HuH-7.5 (cell line): ENCODE data around the gene NR2C2AP.
"Not testable (repeated sequence)": the region's sequence is repeated elsewhere in the genome, so short reads cannot be mapped to it uniquely, and the experiment has no call there.

Experiments
- DNase-seq: peaks from one replicate; pipeline ENCODE4 v3.0.0; 2011; ENCODE audit warnings: low spot score

The NR2C2AP gene, protein sequence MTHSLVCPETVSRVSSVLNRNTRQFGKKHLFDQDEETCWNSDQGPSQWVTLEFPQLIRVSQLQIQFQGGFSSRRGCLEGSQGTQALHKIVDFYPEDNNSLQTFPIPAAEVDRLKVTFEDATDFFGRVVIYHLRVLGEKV

GRCh38 chr19:19203012-19203856 lies at the start of gene NR2C2AP:
Gene NR2C2AP, minus strand, starts transcription at chr19:19203414. Its CDS starts 354 bp downstream, at chr19:19203060.
- DNase-seq, result peak; percentile 100

- no peak for DNase-seq
These were observed 47.1 kb upstream of the NR2C2AP start for GRCh38 chr19:19250196-19250801.

- DNase-seq, result no peak
These were observed 37.3 kb upstream of the NR2C2AP start for GRCh38 chr19:19240476-19240875.

DNA sequence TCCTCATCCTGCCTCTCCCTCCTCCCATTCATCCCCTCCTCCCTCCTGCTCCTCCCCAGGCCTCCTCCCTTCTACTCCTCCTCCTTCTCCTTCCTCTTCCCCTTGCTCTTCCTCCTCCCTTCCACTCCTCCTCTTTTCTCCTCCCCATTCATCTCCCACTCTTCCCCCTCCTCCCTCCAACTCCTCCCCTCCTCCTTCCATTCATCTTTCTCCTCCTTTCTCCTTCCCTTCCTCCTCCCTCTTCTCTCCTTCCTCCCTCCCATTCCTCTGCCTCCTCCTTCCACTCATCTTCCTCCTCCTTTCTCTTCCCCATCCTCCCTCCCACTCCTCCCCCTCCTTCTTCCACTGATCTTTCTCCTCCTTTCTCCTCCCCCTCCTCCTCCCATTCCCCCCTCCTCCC lies 36.5 kb upstream of the NR2C2AP start:
- DNase-seq, result no peak

GRCh38 chr19:19238126-19238894 lies 35.1 kb upstream of the NR2C2AP start:
- no peak for DNase-seq

GRCh38 chr19:19236173-19236572 lies 33.0 kb upstream of the NR2C2AP start:
- DNase-seq, result no peak

- no peak for DNase-seq
These were observed 31.1 kb upstream of the NR2C2AP start for GRCh38 chr19:19234220-19234816.

GRCh38 chr19:19232261-19232721 lies 29.1 kb upstream of the NR2C2AP start:
- DNase-seq, result no peak

DNA sequence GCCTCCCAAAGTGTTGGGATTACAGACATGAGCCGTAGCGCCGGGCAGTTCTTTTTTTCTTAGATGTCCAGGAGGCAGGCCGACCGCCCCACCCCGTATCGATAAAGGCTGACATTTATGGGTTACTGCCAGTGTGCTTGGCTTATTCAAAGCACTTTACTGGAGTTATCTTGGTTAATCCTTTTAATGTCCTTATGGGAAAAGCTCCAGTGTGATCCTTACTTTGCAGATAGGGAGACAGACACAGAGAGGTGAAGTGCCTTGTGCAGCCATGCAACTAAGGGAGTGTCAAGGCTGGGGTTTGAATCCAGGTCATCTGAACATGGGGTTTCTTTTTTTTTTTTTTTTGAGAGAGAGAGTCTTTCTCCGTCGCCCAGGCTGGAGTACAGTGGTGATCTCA lies 27.8 kb upstream of the NR2C2AP start:
- no peak for DNase-seq

DNA sequence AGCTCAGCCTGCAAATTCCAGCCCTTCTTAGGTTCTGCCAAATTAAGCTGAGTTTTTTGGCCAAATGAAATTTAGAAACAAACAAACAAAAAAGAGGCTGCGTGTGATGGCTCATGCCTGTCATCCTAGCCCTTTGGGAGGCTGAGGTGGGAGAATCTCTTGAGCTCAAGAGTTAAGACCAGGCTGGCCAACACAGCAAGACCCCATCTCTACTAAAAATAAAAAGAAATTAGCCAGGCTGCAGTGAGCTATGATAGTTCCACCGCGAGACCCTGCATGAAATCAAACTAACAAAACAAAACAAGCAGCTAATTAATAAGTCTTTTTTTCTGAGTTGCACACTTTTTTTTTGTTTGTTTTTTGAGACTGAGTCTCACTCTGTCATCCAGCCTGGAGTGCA lies 26.5 kb upstream of the NR2C2AP start:
- DNase-seq, result no peak

GRCh38 chr19:19227217-19227616 lies 24.0 kb upstream of the NR2C2AP start:
- no peak for DNase-seq

DNA sequence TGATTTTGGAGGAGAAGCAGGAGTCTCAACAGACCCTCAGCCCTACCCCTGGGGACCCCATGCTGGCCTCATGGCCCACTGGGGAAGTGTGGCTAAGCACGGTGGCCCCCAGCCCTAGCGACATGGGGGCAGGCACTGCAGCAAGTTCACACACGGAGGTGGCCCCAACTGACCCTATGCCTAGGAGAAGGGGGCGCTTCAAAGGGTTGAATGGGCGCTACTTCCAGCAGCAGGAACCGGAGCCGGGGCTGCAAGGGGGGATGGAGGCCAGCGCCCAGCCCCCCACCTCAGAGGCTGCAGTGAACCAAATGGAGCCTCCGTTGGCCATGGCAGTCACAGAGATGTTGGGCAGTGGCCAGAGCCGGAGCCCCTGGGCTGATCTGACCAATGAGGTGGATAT lies 23.4 kb upstream of the NR2C2AP start:
- DNase-seq, result no peak

- DNase-seq, result no peak
These were observed 23.0 kb upstream of the NR2C2AP start for GRCh38 chr19:19226204-19226603.

GRCh38 chr19:19224852-19225494 lies 21.8 kb upstream of the NR2C2AP start:
- peak; percentile 100 for DNase-seq

DNA sequence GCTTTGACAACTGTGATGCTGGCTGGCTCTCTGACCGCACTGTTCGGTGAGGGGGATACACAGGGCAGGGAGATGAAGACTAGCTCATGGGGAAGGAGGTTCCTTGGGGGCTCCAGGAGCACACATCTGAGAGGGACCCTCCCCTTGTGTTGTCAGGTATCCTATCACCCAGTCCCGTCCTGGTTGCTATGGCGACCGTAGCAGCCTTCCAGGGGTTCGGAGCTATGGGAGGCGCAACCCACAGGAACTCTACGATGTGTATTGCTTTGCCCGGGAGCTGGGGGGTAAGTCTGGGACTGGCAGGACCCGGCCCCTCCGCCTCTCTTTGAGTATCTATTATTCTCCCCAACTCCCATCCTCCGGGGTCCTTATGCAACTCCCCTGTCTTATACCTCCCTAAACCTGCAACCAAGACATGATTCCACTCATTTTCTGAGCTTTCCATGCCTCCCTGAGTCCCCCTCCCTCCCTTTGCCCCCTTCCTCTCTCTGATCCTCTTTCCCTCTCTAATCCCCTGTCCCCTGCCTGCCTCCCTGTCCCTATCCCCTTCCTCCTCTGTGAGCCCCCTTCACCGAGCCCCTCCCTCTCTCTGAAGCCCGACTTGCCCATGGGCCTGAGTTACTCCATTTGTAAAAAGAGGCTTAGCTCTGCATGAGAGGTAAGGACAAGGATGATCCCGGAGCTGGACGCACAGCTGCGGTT lies 21.1 kb upstream of the NR2C2AP start:
- DNase-seq, result no peak

DNA sequence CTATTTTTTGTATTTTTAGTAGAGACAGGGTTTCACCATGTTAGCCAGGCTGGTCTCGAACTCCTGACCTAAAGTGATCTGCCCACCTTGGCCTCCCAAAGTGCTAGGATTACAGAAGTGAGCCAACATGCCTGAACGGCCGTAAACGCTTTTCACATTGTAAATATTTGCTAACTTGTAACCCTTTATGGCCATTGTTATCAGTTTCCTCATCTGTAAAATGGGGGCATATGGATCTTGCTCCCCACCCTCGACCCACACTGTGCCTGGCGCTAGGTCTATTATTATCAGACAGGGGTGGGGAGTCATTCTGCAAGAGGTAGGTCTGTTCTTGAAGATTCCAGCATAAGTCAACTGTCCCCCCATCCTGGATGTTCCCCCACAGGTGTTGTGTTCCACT lies 20.4 kb upstream of the NR2C2AP start:
- DNase-seq, result no peak

DNA sequence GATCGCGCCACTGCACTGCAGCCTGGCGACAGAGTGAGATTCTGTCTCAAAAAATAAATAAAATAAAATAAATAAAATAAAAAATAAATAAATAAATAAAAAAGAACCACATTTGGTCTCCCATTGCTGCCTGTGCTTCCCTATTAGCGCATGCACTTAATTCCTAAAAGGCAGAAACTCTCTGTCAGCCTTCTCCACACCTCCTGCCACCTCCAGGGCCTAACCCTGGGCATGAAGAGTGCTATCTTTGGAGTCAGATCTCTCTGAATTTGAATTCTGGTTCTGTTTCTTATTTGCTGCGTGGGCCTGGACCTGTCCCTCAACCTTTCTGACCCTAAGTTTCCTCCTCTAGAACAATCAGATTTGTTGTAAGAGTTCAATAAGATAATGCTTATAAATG lies 19.8 kb upstream of the NR2C2AP start:
- DNase-seq, result no peak

GRCh38 chr19:19221000-19221399 lies 17.8 kb upstream of the NR2C2AP start:
- not testable (repeated sequence) for DNase-seq

GRCh38 chr19:19218911-19219310 lies 15.7 kb upstream of the NR2C2AP start:
- DNase-seq, result no peak

DNA sequence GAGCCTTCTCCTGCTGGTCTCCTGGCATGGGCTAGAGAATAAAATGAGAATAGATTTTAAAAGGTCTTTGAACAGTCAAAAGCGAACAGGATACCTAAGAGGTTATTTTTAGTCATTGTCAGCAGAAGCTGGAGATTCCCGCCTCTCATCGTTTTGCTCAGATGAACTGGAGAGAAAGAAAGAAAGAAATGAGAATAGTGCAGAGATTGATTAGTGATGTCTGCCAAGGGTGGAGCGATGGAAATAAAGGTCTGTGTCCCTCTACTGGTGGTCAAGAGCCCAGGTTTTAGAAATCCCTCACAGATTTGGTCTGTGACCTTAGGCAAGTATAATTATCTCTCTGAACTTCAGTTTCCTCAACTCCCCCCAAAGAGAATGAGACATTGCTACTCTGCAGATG lies 13.9 kb upstream of the NR2C2AP start:
- DNase-seq, result no peak

- DNase-seq, result no peak
These were observed 12.6 kb upstream of the NR2C2AP start for GRCh38 chr19:19215792-19216191.
